ENCODE results near the gene ABHD3. TPM values are rescaled to one million over a fixed set of nuclear protein-coding genes. Genes with fewer than 3 reads are reported as not detected.

ABHD3 gene
- total RNA-seq, 1 donor from 2014 or later, result 3.7 TPM

GRCh38 chr18:21664069-21664468 lies 40.5 kb downstream of the ABHD3 start:
- TF ChIP-seq, protein P1, sequence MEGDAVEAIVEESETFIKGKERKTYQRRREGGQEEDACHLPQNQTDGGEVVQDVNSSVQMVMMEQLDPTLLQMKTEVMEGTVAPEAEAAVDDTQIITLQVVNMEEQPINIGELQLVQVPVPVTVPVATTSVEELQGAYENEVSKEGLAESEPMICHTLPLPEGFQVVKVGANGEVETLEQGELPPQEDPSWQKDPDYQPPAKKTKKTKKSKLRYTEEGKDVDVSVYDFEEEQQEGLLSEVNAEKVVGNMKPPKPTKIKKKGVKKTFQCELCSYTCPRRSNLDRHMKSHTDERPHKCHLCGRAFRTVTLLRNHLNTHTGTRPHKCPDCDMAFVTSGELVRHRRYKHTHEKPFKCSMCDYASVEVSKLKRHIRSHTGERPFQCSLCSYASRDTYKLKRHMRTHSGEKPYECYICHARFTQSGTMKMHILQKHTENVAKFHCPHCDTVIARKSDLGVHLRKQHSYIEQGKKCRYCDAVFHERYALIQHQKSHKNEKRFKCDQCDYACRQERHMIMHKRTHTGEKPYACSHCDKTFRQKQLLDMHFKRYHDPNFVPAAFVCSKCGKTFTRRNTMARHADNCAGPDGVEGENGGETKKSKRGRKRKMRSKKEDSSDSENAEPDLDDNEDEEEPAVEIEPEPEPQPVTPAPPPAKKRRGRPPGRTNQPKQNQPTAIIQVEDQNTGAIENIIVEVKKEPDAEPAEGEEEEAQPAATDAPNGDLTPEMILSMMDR (IDR thresholded peaks at IDR 0.05; ENCODE audit: borderline replicate concordance), result no peak
- no peaks in the 10 kb centered on the region for H3K36me3 ChIP-seq
- intact Hi-C loops (cut with micrococcal nuclease), result no loop called here
- no peak overlapping the region for H3K27ac ChIP-seq (replicated peaks)
- DNase-seq, result no peak
- H3K4me3 ChIP-seq, result no peak overlapping the region
- no peaks in the 10 kb centered on the region for H3K9me3 ChIP-seq (replicated peaks)
- no peaks in the 10 kb centered on the region for H3K4me1 ChIP-seq
- H3K27me3 ChIP-seq (ENCODE audit: low read depth), result no peaks in the 10 kb centered on the region

DNA sequence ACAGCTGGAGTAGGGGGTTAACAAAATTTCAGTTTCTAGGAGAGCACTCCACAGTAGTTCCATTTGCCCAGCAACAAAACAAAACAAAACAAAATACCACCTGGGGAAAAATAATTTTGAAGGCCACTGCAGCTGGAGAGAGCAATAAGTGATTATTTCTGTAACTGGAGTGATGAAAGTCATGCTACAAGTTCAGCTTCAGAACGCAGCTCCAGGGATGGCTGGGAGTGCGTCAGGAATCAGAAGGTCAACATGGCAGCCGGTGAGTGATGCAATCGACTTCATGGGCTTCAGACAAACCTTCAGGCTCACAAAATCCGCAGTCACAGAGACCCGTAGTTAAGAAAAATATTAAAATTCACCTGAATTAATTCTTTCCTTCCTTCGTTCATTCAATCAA lies 41.0 kb downstream of the ABHD3 start:
- Histone ChIP-seq H3K4me1 (no peaks in the 10 kb centered on the region), H3K36me3 (no peaks in the 10 kb centered on the region), H3K27ac (replicated peaks) (no peak overlapping the region), H3K27me3 (ENCODE audit: low read depth) (no peaks in the 10 kb centered on the region), H3K9me3 (replicated peaks) (no peaks in the 10 kb centered on the region), H3K4me3 (no peak overlapping the region)
- no peak for DNase-seq
- TF ChIP-seq, protein P1 (IDR thresholded peaks at IDR 0.05; ENCODE audit: borderline replicate concordance), result no peak
- intact Hi-C loops (cut with micrococcal nuclease), result no loop called here

DNA sequence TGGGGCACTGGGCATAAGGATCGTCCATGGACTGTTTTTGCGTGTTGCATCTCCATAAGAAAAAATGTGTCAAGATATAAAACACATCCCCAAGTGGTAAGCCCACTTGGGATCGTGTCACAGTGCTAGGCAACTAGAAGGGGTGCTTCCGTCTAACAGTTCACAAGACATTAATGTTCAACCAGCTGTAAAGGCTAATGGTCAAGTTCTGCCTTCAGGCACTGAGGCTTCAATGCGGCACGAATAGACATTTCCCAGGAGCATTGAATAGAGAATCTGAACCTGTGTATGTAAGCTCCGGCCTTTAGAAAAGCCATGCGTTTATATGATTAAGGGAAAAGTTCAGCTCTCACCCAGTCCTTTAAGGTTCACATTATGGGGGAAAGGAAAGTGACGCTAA lies 42.0 kb downstream of the ABHD3 start:
- no peak for DNase-seq
- Histone ChIP-seq H3K36me3 (peaks cover 6% of the 10 kb centered on the region), H3K9me3 (replicated peaks) (no peaks in the 10 kb centered on the region), H3K27ac (replicated peaks) (no peak overlapping the region), H3K27me3 (ENCODE audit: low read depth) (no peaks in the 10 kb centered on the region), H3K4me3 (no peak overlapping the region), H3K4me1 (no peaks in the 10 kb centered on the region)
- intact Hi-C loops (cut with micrococcal nuclease), result no loop called here
- TF ChIP-seq, protein P1 (IDR thresholded peaks at IDR 0.05; ENCODE audit: borderline replicate concordance), result no peak

GRCh38 chr18:21660078-21660477 lies 44.5 kb downstream of the ABHD3 start:
- no peaks in the 10 kb centered on the region for H3K9me3 ChIP-seq (replicated peaks)
- intact Hi-C loops (cut with micrococcal nuclease), result no loop called here
- no peaks in the 10 kb centered on the region for H3K27me3 ChIP-seq (ENCODE audit: low read depth)
- H3K27ac ChIP-seq (replicated peaks), result no peak overlapping the region
- no peak for DNase-seq
- peaks cover 23% of the 10 kb centered on the region for H3K36me3 ChIP-seq
- TF ChIP-seq, protein P1 (IDR thresholded peaks at IDR 0.05; ENCODE audit: borderline replicate concordance), result no peak
- H3K4me1 ChIP-seq, result no peaks in the 10 kb centered on the region
- H3K4me3 ChIP-seq, result no peak overlapping the region

DNA sequence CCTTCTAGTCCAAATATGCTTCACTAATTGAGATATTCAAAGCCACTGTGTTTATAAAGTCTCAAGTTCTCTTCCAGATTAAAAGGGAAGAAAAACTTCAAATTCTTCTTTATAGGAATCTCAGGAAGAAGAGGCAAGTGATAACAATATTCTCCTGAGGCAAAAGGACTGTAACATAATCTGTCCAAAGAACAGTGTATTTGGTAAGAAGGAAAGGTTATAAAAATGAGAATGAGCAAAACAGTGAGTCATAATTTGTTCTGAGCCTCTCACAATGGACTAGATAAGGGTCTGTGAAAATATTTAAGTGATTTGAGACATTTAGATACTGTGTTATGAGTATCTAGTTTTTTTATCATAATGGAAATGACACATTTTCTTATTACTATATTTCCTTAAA lies 48.2 kb downstream of the ABHD3 start:
- no peaks in the 10 kb centered on the region for H3K9me3 ChIP-seq (replicated peaks)
- no peak overlapping the region for H3K27ac ChIP-seq (replicated peaks)
- DNase-seq, result no peak
- intact Hi-C loops (cut with micrococcal nuclease), result no loop called here
- no peak overlapping the region for H3K4me3 ChIP-seq
- peaks cover 23% of the 10 kb centered on the region for H3K36me3 ChIP-seq
- TF ChIP-seq, protein P1 (IDR thresholded peaks at IDR 0.05; ENCODE audit: borderline replicate concordance), result no peak
- no peaks in the 10 kb centered on the region for H3K4me1 ChIP-seq
- H3K27me3 ChIP-seq (ENCODE audit: low read depth), result no peaks in the 10 kb centered on the region

GRCh38 chr18:21653361-21653760 lies 51.2 kb downstream of the ABHD3 start:
- intact Hi-C loops (cut with micrococcal nuclease), result no loop called here

More at GRCh38 chr18:21653361-21653760, 51.2 kb downstream of the ABHD3 start:
- H3K9me3 ChIP-seq (replicated peaks), result no peaks in the 10 kb centered on the region
- TF ChIP-seq, protein P1 (IDR thresholded peaks at IDR 0.05; ENCODE audit: borderline replicate concordance), result no peak
- peaks cover 23% of the 10 kb centered on the region for H3K36me3 ChIP-seq
- H3K27ac ChIP-seq (replicated peaks), result no peak overlapping the region
- no peak for DNase-seq
- H3K4me1 ChIP-seq, result no peaks in the 10 kb centered on the region
- H3K4me3 ChIP-seq, result no peak overlapping the region
- H3K27me3 ChIP-seq (ENCODE audit: low read depth), result no peaks in the 10 kb centered on the region

All from left ventricle myocardium inferior (tissue), 1 donor.